Osteocyte (in vitro differentiated cells): ENCODE measurements around the gene GABRP. TPM values are rescaled to one million over a fixed set of nuclear protein-coding genes. Genes with fewer than 3 reads are reported as not detected.

Experiments
- DNase-seq: peaks from one replicate; pipeline ENCODE4 v3.0.0; 2021; ENCODE audit warnings: mixed read lengths; ENCODE audit not compliant: unreplicated experiment; ENCODE audit errors: extremely low spot score
- H3K27ac Mint-ChIP-seq: one replicate; pipeline ENCODE4 v1.8.0; 2021; ENCODE audit warnings: mild to moderate bottlenecking, mixed read lengths; ENCODE audit not compliant: unreplicated experiment
- H3K27me3 Mint-ChIP-seq: one replicate; pipeline ENCODE4 v1.8.0; 2021; ENCODE audit warnings: mixed read lengths; ENCODE audit not compliant: unreplicated experiment
- H3K36me3 Mint-ChIP-seq: one replicate; pipeline ENCODE4 v1.8.0; 2021; ENCODE audit warnings: mixed read lengths; ENCODE audit not compliant: unreplicated experiment
- H3K4me1 Mint-ChIP-seq: one replicate; pipeline ENCODE4 v1.8.0; 2021; ENCODE audit warnings: mixed read lengths; ENCODE audit not compliant: unreplicated experiment
- H3K4me3 Mint-ChIP-seq: one replicate; pipeline ENCODE4 v1.8.0; 2021; ENCODE audit warnings: mild to moderate bottlenecking, moderate library complexity, mixed read lengths; ENCODE audit not compliant: unreplicated experiment
- H3K9me3 Mint-ChIP-seq: one replicate; pipeline ENCODE4 v1.8.0; 2021; ENCODE audit warnings: mixed read lengths; ENCODE audit not compliant: unreplicated experiment
- CTCF ChIP-seq: fragments of 200-600 bp; sonication (generic); IDR thresholded peaks from 2 replicates; pipeline ENCODE4 v1.5.0; 2021; ENCODE audit warnings: antibody characterized with exemption, mild to moderate bottlenecking, moderate library complexity
- total RNA-seq: library from RNA; stranded (reverse); gene quantifications from 2 replicates; pipeline ENCODE4 v1.2.1, GENCODE V29; 2021

Gene GABRP
- total RNA-seq, 1 donor from 2014 or later = not detected

- H3K9me3 Mint-ChIP-seq = no peaks in the 10 kb centered on the region
- no peak for DNase-seq
- H3K27me3 Mint-ChIP-seq = peaks cover 20% of the 10 kb centered on the region
- no peak overlapping the region for H3K27ac Mint-ChIP-seq
- TF ChIP-seq CTCF = no peak
- H3K4me3 Mint-ChIP-seq = no peak overlapping the region
- H3K36me3 Mint-ChIP-seq = no peaks in the 10 kb centered on the region
- H3K4me1 Mint-ChIP-seq = no peaks in the 10 kb centered on the region
Observed at GRCh38 chr5:170769898-170770416, 13.6 kb upstream of the GABRP start.

GRCh38 chr5:170771496-170771895 is 12.0 kb upstream of the GABRP start:
- no peak for DNase-seq
- no peaks in the 10 kb centered on the region for H3K9me3 Mint-ChIP-seq
- no peaks in the 10 kb centered on the region for H3K4me1 Mint-ChIP-seq
- no peak overlapping the region for H3K4me3 Mint-ChIP-seq
- no peak overlapping the region for H3K27ac Mint-ChIP-seq
- peaks cover 20% of the 10 kb centered on the region for H3K27me3 Mint-ChIP-seq
- H3K36me3 Mint-ChIP-seq = no peaks in the 10 kb centered on the region
- no peak for TF ChIP-seq CTCF

- Mint-ChIP-seq H3K36me3 (no peaks in the 10 kb centered on the region), H3K27me3 (peaks cover 20% of the 10 kb centered on the region)
Observed at GRCh38 chr5:170773024-170773985, 10.2 kb upstream of the GABRP start.

DNA sequence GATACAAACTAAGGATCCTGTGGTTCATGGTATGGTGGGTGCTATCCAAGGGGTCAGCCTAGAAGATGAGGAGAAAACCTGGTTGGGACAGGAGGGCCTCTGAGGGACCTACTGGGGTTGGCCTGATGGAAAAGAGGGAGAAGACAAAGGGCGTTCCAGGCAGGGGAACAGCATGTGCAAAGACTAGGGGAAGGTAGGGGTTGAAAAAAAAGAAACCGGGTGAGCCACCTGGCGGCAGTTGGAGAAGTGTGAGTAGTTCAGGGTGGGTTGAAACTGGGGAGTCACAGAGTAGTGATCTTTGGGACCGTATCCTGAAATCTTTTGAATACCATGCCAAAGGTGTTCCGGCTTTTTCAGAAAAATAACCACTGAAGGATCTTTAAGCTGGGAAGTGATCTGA is 8.7 kb upstream of the GABRP start:
- Mint-ChIP-seq H3K9me3 (no peaks in the 10 kb centered on the region), H3K4me3 (no peak overlapping the region), H3K36me3 (no peaks in the 10 kb centered on the region), H3K4me1 (no peaks in the 10 kb centered on the region), H3K27ac (no peak overlapping the region), H3K27me3 (peaks cover 12% of the 10 kb centered on the region)
- no peak for TF ChIP-seq CTCF
- no peak for DNase-seq

More at GRCh38 chr5:170773024-170773985, 10.2 kb upstream of the GABRP start:
- H3K4me3 Mint-ChIP-seq = no peak overlapping the region
- TF ChIP-seq CTCF = no peak
- H3K27ac Mint-ChIP-seq = no peak overlapping the region
- no peaks in the 10 kb centered on the region for H3K9me3 Mint-ChIP-seq
- H3K4me1 Mint-ChIP-seq = no peaks in the 10 kb centered on the region
- no peak for DNase-seq

- peaks cover 7% of the 10 kb centered on the region for H3K4me1 Mint-ChIP-seq
Observed at GRCh38 chr5:170781946-170782345, 1.6 kb upstream of the GABRP start.

More at GRCh38 chr5:170781946-170782345, 1.6 kb upstream of the GABRP start:
- DNase-seq = no peak
- Mint-ChIP-seq H3K4me3 (no peak overlapping the region), H3K9me3 (no peaks in the 10 kb centered on the region), H3K36me3 (no peaks in the 10 kb centered on the region), H3K27ac (no peak overlapping the region), H3K27me3 (peaks cover 9% of the 10 kb centered on the region)
- TF ChIP-seq CTCF = no peak
